HCT116 (cell line): Measurements from ENCODE around the gene AACS. TPM values are rescaled to one million over a fixed set of nuclear protein-coding genes. Genes with fewer than 3 reads are reported as not detected.

Source experiments
- ATAC-seq: fragments of 200-7000 bp; cut with Tn5 transposase; 2 replicates; pipeline ENCODE4 v1.9.1; 2020; ENCODE audit warnings: mild to moderate bottlenecking, moderate library complexity
- BruUV-seq: library from RNA; stranded (reverse); fragments of 400-500 nt; replicated peaks from 2 replicates; lab custom pipeline; 2021; lab: Mats Ljungman, UMichigan
- CTCF ChIA-PET: fragments of 300-600 bp; sonication (Branson Sonifier 250); formaldehyde crosslinking; loops from one replicate; lab custom pipeline; 2021; ENCODE audit warnings: antibody characterized with exemption; lab: Charles Lee
- POLR2A ChIA-PET: fragments of 300-600, 350-600 bp; sonication (Branson Sonifier 250); formaldehyde crosslinking; loops from one replicate; lab custom pipeline; 2021; ENCODE audit warnings: antibody characterized with exemption; lab: Charles Lee
- RAD21 ChIA-PET, 2 experiments: fragments of 300-600 bp; sonication (Branson Sonifier 250); formaldehyde crosslinking; loops; one replicate each; lab custom pipeline; 2023; ENCODE audit warnings: low total read pairs in 2 of 2; ENCODE audit not compliant: uncharacterized antibody in 2 of 2, unreplicated experiment in 2 of 2, low non-redundant PET in 1 of 2; lab: Charles Lee
- DNase-seq: peaks from one replicate; pipeline ENCODE4 v3.0.0-alpha.2; 2010; ENCODE audit warnings: low read depth, low spot score
- H2AFZ ChIP-seq: fragments of 200-600 bp; shearing (Covaris generic), sonication (generic); 2 replicates; pipeline ENCODE4 v1.6.1; 2017; ENCODE audit warnings: low read depth, mixed run types, mixed read lengths, antibody characterized with exemption, low read length; ENCODE audit not compliant: poor library complexity, severe bottlenecking
- H3K27ac ChIP-seq: 2 replicates; pipeline ENCODE4 v1.5.1; 2012; ENCODE audit warnings: low read depth, low read length
- H3K27me3 ChIP-seq: fragments of 200-600 bp; sonication (generic); 2 replicates; pipeline ENCODE4 v1.6.1; 2016; ENCODE audit warnings: mixed run types, low read length, mixed read lengths; ENCODE audit not compliant: insufficient read depth
- H3K36me3 ChIP-seq, 2 experiments: fragments of 200-500 bp in 1 of 2; fragments of 200-600 bp in 1 of 2; sonication (Bioruptor generic) in 1 of 2; sonication (generic) in 1 of 2; 2 replicates each; pipeline versions ENCODE4 v1.5.1 to v1.6.1; 2014 to 2016; ENCODE audit warnings: low read length in 2 of 2, inconsistent platforms in 1 of 2, mixed read lengths in 1 of 2, mixed run types in 1 of 2; ENCODE audit not compliant: insufficient read depth in 2 of 2, control insufficient read depth in 1 of 2
- H3K4me1 ChIP-seq, 2 experiments: fragments of 200-600 bp in 1 of 2; sonication (generic) in 1 of 2; 2 replicates each; pipeline versions ENCODE4 v1.5.1 to v1.6.1; 2012 to 2017; ENCODE audit warnings: low read length in 2 of 2, inconsistent platforms in 1 of 2, mild to moderate bottlenecking in 1 of 2, mixed read lengths in 1 of 2, mixed run types in 1 of 2, moderate library complexity in 1 of 2; ENCODE audit not compliant: insufficient read depth in 2 of 2, control insufficient read depth in 1 of 2
- H3K4me2 ChIP-seq: fragments of 200-600 bp; sonication (generic); 2 replicates; pipeline ENCODE4 v1.6.1; 2017; ENCODE audit warnings: mixed run types, low read length, mixed read lengths
- H3K4me3 ChIP-seq, 2 experiments: fragments of 200-600 bp in 1 of 2; sonication (generic) in 1 of 2; replicated peaks in 1 of 2; 2 replicates each; pipeline ENCODE4 v1.5.1; 2011 to 2016; ENCODE audit warnings: low read length in 2 of 2, control low read depth in 1 of 2, low read depth in 1 of 2, mild to moderate bottlenecking in 1 of 2, mixed read lengths in 1 of 2, mixed run types in 1 of 2
- H3K79me2 ChIP-seq: fragments of 200-600 bp; sonication (generic); 2 replicates; pipeline ENCODE4 v1.6.1; 2017; ENCODE audit warnings: mild to moderate bottlenecking, mixed run types, low read length, moderate library complexity, mixed read lengths; ENCODE audit not compliant: insufficient read depth
- H3K9ac ChIP-seq: fragments of 200-600 bp; sonication (generic); 2 replicates; pipeline ENCODE4 v1.6.1; 2016; ENCODE audit warnings: low read length, mixed read lengths
- H3K9me2 ChIP-seq: fragments of 200-600 bp; sonication (generic), shearing (Covaris generic); 2 replicates; pipeline ENCODE4 v1.6.1; 2017; ENCODE audit warnings: mixed run types, mild to moderate bottlenecking, moderate library complexity; ENCODE audit not compliant: insufficient read depth
- H3K9me3 ChIP-seq, 2 experiments: fragments of 200-500 bp in 1 of 2; fragments of 200-600 bp in 1 of 2; sonication (Bioruptor generic) in 1 of 2; sonication (generic) in 1 of 2; 2 replicates each; pipeline ENCODE4 v1.6.1; 2014 to 2017; ENCODE audit warnings: low read length in 2 of 2, mixed read lengths in 2 of 2, inconsistent platforms in 1 of 2, low read depth in 1 of 2, mild to moderate bottlenecking in 1 of 2, mixed run types in 1 of 2, moderate library complexity in 1 of 2; ENCODE audit not compliant: control insufficient read depth in 1 of 2, insufficient read depth in 1 of 2
- H4K20me1 ChIP-seq: fragments of 200-600 bp; sonication (generic), shearing (Covaris generic); 2 replicates; pipeline ENCODE4 v1.6.1; 2017; ENCODE audit warnings: mixed run types, mild to moderate bottlenecking, moderate library complexity; ENCODE audit not compliant: insufficient read depth
- CBX3 ChIP-seq: IDR thresholded peaks from 2 replicates; pipeline ENCODE4 v1.6.1; 2012; ENCODE audit warnings: low read depth
- CEBPB ChIP-seq: IDR thresholded peaks from 2 replicates; pipeline ENCODE4 v1.6.1; 2012; ENCODE audit warnings: low read depth
- ELF1 ChIP-seq: IDR thresholded peaks from 2 replicates; pipeline ENCODE4 v1.6.1; 2012; ENCODE audit warnings: low read depth, borderline replicate concordance
- EZH2 ChIP-seq: fragments of 200-600 bp; sonication (generic); IDR thresholded peaks from 2 replicates; pipeline ENCODE4 v1.6.1; 2017; ENCODE audit warnings: antibody characterized with exemption, mixed run types
- EZH2phosphoT487 ChIP-seq: fragments of 200-600 bp; IDR thresholded peaks from 2 replicates; pipeline ENCODE4 v1.6.1; 2018; ENCODE audit warnings: antibody characterized with exemption, borderline replicate concordance
- FOSL1 ChIP-seq: IDR thresholded peaks from 2 replicates; pipeline ENCODE4 v1.6.1; 2012; ENCODE audit warnings: low read depth
- JUND ChIP-seq: IDR thresholded peaks from 2 replicates; pipeline ENCODE4 v1.6.1; 2012
- POLR2A ChIP-seq: IDR thresholded peaks from 2 replicates; pipeline ENCODE4 v1.7.0; 2011; ENCODE audit warnings: borderline replicate concordance; ENCODE audit not compliant: insufficient read depth, insufficient read length; ENCODE audit errors: extremely low read depth
- POLR2AphosphoS5 ChIP-seq: IDR thresholded peaks from 2 replicates; pipeline ENCODE4 v1.6.1; 2011; ENCODE audit warnings: mild to moderate bottlenecking, low read depth, low read length, moderate library complexity
- RAD21 ChIP-seq: IDR thresholded peaks from 2 replicates; pipeline ENCODE4 v1.6.1; 2012; ENCODE audit warnings: low read depth, mild to moderate bottlenecking
- SRF ChIP-seq: IDR thresholded peaks from 2 replicates; pipeline ENCODE4 v1.6.1; 2012; ENCODE audit warnings: low read depth
- TCF7L2 ChIP-seq: IDR thresholded peaks from 2 replicates; pipeline ENCODE4 v1.7.0; 2011; ENCODE audit warnings: borderline replicate concordance, inconsistent platforms; ENCODE audit not compliant: insufficient read depth, insufficient read length; ENCODE audit errors: extremely low read depth
- ZFX ChIP-seq: fragments of 450-650 bp; IDR thresholded peaks from 2 replicates; pipeline ENCODE4 v1.6.1; 2017
- ZNF274 ChIP-seq: fragments of 200-500 bp; sonication (Bioruptor generic); IDR thresholded peaks from 2 replicates; pipeline ENCODE4 v1.6.1; 2014; ENCODE audit warnings: mild to moderate bottlenecking, low read depth, low read length, inconsistent platforms
- intact Hi-C: fragments of 100-400 bp; cut with micrococcal nuclease; formaldehyde crosslinking; loops from 2 replicates; pipeline ENCODE4 v1.10.0; 2022
- total RNA-seq: library from RNA; stranded (reverse); gene quantifications from one replicate; pipeline ENCODE4 v1.2.1, GENCODE V29; 2021; ENCODE audit not compliant: unreplicated experiment
- TF ChIP-seq, protein P1 (sequence below), 3 experiments: fragments of 200-600 bp in 1 of 3; sonication (generic) in 1 of 3; IDR thresholded peaks in 2 of 3; conservative IDR thresholded peaks in 1 of 3; 2 replicates each; pipeline ENCODE4 v1.5.1; 2012 to 2017; ENCODE audit warnings: low read depth in 2 of 3, low read length in 2 of 3, antibody characterized with exemption in 1 of 3, borderline replicate concordance in 1 of 3, control low read depth in 1 of 3, mild to moderate bottlenecking in 1 of 3, mixed read lengths in 1 of 3, mixed run types in 1 of 3, moderate library complexity in 1 of 3; ENCODE audit not compliant: insufficient read depth in 1 of 3
- TF ChIP-seq, protein P2 (sequence below): IDR thresholded peaks from 2 replicates; pipeline ENCODE4 v1.6.1; 2012
- TF ChIP-seq, protein P3 (sequence below): IDR thresholded peaks from 2 replicates; pipeline ENCODE4 v1.6.1; 2012
- TF ChIP-seq, protein P4 (sequence below): IDR thresholded peaks from 2 replicates; pipeline ENCODE4 v1.6.1; 2011; ENCODE audit warnings: mild to moderate bottlenecking, low read length, moderate library complexity; ENCODE audit not compliant: insufficient replicate concordance; ENCODE audit errors: extremely low read depth
- TF ChIP-seq, protein P5 (sequence below): IDR thresholded peaks from 2 replicates; pipeline ENCODE4 v1.6.1; 2012; ENCODE audit warnings: low read depth

Gene AACS
- total RNA-seq, 1 experiment from 2014 or later: 16.0 TPM

DNA sequence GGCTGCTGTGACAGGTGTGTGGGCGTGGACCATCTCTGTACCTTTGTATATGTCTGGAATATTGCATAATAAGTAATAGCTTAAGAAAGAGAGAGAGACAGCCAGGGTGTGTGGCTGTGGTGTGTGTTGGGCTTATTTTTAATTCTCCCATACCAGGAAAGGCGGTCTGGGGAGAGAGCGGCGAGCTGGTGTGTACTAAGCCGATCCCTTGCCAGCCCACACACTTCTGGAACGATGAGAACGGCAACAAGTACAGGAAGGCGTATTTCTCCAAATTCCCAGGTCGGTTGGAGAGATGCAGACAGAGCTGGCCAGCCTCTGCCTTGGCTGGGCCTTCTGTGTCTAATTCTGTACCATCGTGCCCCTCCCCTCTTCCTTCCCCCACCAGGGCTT lies 63.9 kb downstream of the AACS start:
- Histone ChIP-seq H3K79me2 (no peaks in the 10 kb centered on the region), H2AFZ (no peak overlapping the region), H3K4me2 (no peak overlapping the region), H3K9ac (no peak overlapping the region), H3K27ac (no peak overlapping the region), H3K4me3 (no peak overlapping the region), H3K9me2 (no peaks in the 10 kb centered on the region), H4K20me1 (no peaks in the 10 kb centered on the region), H3K9me3 (no peaks in the 10 kb centered on the region), H3K36me3 (peaks cover 0 to 5% of the 10 kb centered on the region in 2 experiments; a peak in 3 of 4 replicates), H3K4me1 (no peaks in the 10 kb centered on the region; a peak in 2 of 4 replicates), H3K27me3 (no peaks in the 10 kb centered on the region)
- BruUV-seq: no TSS peak
- TF ChIP-seq, protein P1, sequence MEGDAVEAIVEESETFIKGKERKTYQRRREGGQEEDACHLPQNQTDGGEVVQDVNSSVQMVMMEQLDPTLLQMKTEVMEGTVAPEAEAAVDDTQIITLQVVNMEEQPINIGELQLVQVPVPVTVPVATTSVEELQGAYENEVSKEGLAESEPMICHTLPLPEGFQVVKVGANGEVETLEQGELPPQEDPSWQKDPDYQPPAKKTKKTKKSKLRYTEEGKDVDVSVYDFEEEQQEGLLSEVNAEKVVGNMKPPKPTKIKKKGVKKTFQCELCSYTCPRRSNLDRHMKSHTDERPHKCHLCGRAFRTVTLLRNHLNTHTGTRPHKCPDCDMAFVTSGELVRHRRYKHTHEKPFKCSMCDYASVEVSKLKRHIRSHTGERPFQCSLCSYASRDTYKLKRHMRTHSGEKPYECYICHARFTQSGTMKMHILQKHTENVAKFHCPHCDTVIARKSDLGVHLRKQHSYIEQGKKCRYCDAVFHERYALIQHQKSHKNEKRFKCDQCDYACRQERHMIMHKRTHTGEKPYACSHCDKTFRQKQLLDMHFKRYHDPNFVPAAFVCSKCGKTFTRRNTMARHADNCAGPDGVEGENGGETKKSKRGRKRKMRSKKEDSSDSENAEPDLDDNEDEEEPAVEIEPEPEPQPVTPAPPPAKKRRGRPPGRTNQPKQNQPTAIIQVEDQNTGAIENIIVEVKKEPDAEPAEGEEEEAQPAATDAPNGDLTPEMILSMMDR (IDR thresholded peaks at IDR 0.05 in 2 of 3, conservative IDR thresholded peaks at IDR 0.05 in 1 of 3; ENCODE audit: borderline replicate concordance in 1 of 3, insufficient read depth in 1 of 3, low read depth in 2 of 3, low read length in 2 of 3): no peak
- TF ChIP-seq EZH2phosphoT487: no peak
- no peak for TF ChIP-seq ZFX
- no peak for TF ChIP-seq JUND
- TF ChIP-seq, protein P2, sequence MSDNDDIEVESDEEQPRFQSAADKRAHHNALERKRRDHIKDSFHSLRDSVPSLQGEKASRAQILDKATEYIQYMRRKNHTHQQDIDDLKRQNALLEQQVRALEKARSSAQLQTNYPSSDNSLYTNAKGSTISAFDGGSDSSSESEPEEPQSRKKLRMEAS: no peak
- no peak for TF ChIP-seq ELF1
- TF ChIP-seq, protein P3, sequence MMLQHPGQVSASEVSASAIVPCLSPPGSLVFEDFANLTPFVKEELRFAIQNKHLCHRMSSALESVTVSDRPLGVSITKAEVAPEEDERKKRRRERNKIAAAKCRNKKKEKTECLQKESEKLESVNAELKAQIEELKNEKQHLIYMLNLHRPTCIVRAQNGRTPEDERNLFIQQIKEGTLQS: no peak
- no peak for TF ChIP-seq POLR2AphosphoS5
- no peak for TF ChIP-seq EZH2
- no peak for TF ChIP-seq CBX3
- TF ChIP-seq POLR2A: no peak
- no peak for TF ChIP-seq FOSL1
- TF ChIP-seq, protein P4, sequence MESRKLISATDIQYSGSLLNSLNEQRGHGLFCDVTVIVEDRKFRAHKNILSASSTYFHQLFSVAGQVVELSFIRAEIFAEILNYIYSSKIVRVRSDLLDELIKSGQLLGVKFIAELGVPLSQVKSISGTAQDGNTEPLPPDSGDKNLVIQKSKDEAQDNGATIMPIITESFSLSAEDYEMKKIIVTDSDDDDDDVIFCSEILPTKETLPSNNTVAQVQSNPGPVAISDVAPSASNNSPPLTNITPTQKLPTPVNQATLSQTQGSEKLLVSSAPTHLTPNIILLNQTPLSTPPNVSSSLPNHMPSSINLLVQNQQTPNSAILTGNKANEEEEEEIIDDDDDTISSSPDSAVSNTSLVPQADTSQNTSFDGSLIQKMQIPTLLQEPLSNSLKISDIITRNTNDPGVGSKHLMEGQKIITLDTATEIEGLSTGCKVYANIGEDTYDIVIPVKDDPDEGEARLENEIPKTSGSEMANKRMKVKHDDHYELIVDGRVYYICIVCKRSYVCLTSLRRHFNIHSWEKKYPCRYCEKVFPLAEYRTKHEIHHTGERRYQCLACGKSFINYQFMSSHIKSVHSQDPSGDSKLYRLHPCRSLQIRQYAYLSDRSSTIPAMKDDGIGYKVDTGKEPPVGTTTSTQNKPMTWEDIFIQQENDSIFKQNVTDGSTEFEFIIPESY: no peak
- TF ChIP-seq, protein P5, sequence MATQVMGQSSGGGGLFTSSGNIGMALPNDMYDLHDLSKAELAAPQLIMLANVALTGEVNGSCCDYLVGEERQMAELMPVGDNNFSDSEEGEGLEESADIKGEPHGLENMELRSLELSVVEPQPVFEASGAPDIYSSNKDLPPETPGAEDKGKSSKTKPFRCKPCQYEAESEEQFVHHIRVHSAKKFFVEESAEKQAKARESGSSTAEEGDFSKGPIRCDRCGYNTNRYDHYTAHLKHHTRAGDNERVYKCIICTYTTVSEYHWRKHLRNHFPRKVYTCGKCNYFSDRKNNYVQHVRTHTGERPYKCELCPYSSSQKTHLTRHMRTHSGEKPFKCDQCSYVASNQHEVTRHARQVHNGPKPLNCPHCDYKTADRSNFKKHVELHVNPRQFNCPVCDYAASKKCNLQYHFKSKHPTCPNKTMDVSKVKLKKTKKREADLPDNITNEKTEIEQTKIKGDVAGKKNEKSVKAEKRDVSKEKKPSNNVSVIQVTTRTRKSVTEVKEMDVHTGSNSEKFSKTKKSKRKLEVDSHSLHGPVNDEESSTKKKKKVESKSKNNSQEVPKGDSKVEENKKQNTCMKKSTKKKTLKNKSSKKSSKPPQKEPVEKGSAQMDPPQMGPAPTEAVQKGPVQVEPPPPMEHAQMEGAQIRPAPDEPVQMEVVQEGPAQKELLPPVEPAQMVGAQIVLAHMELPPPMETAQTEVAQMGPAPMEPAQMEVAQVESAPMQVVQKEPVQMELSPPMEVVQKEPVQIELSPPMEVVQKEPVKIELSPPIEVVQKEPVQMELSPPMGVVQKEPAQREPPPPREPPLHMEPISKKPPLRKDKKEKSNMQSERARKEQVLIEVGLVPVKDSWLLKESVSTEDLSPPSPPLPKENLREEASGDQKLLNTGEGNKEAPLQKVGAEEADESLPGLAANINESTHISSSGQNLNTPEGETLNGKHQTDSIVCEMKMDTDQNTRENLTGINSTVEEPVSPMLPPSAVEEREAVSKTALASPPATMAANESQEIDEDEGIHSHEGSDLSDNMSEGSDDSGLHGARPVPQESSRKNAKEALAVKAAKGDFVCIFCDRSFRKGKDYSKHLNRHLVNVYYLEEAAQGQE: no peak
- TF ChIP-seq CEBPB: no peak
- TF ChIP-seq RAD21: no peak
- TF ChIP-seq ZNF274: no peak
- no peak for TF ChIP-seq TCF7L2
- no peak for TF ChIP-seq SRF
- ChIA-PET RAD21 (no interaction called here), CTCF (interaction anchor here (0.6 kb wide), 1 partner anchor 57 kb away, joined by 3 read pairs; the partner anchor contains the start of gene TMEM132B), POLR2A (no interaction called here)
- no peak for ATAC-seq
- intact Hi-C loops: no loop called here
- no peak for DNase-seq
